ENCODE measurements around the gene PAX7.
"Not testable (repeated sequence)": the region's sequence is repeated elsewhere in the genome, so short reads cannot be mapped to it uniquely, and the experiment has no call there.

PAX7 gene

DNA sequence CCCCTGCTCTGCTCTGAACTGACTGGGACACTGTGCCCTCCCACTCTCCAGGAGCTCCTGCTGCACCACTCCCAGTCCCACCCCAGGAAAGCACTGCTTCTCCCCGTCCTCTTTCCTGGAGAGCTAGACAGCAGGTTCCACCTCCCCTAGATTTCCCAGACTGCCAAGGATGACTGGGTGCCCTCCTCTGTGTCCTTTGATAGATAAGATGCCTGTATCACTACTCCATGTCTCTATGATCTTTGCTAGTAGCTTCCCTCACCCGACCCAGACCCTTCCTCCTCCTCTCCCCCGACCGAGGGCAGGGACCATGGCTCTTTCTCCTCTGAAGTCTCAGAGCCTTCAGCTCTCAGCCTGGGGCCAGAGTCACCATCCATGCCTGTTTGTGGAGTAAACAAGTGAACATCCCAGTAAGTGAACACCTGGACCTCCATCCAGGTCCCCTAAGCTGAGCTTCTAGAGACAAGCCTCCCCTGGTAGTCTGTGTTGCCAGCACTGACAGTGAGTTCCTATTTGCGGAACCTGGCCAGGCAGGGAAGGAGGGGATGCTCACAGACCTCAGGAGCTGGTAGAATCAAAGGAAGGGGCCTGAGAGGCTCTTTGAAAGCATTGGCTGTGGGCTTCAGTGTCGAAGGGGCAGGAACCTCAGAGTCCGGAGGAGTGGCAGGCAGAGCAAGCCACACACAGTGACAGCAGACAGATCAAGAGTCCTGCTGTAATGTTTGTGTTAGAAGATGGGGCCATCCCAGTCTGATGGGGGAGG is 104.0 kb downstream of the PAX7 start:
- no peak for DNase-seq

- DNase-seq = no peak
Observed at GRCh38 chr1:18735224-18735997, 104.8 kb downstream of the PAX7 start.

DNA sequence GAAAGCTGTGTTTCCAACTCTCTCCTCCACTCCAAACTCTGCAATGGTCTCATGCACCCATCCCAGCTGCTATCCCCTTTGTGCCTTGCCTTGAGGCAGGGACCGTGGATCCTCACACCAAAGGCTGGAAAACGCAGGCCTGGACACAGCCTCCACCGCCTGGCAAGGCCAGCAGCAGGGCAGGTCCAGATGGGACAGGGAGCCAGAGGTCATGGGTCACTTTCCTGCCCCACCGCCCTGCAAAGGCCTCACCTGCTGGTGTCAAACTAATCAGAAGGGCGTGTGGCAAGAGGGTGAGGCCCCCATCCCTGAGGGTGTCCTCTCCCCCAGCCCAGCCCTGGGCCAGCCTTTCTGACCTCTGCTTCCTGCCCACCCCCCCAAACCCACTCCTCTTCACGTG is 106.3 kb downstream of the PAX7 start:
- DNase-seq = no peak

- no peak for DNase-seq
Observed at GRCh38 chr1:18738126-18738525, 107.5 kb downstream of the PAX7 start.

- no peak for DNase-seq
Observed at GRCh38 chr1:18738617-18739016, 108.0 kb downstream of the PAX7 start.

DNA sequence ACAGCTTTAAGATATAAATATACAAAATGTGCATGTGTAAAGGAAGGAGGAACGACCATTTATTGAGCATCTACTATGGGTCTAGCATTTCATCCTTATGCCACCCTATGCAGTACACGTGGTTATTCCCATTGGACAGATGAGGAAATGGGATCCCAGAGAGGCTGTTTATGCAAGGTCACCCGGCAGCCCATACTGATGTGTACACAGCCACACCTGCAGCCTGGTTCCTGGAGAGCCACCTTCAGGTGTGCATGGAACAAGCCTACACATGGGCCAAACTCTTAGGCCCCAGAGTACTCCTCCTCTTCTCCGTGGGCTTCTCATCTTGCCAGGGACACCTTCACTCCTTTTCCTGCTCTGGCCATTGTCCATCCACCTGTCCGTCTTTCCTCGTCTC is 108.8 kb downstream of the PAX7 start:
- DNase-seq = no peak

GRCh38 chr1:18739897-18740296 is 109.3 kb downstream of the PAX7 start:
- no peak for DNase-seq

- no peak for DNase-seq
Observed at GRCh38 chr1:18740617-18741016, 110.0 kb downstream of the PAX7 start.

GRCh38 chr1:18743233-18743632 is 112.6 kb downstream of the PAX7 start:
- DNase-seq = no peak

DNA sequence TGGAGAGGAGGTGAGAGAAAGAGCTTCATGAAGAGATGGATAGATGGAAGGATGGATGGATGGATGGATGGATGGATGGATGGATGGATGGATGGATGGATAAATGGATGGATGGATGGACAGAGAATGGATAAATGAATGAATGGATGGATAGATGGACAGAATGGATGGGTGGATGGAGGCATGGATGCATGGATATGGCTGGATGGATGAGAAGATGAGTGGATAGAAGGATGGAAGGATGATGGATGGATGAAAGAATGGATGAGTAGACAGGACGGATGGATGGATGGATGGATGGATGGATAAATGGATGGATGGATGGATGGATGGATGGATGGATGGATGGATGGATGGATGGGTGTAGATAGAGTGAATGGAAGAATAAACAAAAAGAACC is 113.7 kb downstream of the PAX7 start:
- DNase-seq = not testable (repeated sequence)

GRCh38 chr1:18746981-18747380 is 116.3 kb downstream of the PAX7 start:
- DNase-seq = no peak

DNA sequence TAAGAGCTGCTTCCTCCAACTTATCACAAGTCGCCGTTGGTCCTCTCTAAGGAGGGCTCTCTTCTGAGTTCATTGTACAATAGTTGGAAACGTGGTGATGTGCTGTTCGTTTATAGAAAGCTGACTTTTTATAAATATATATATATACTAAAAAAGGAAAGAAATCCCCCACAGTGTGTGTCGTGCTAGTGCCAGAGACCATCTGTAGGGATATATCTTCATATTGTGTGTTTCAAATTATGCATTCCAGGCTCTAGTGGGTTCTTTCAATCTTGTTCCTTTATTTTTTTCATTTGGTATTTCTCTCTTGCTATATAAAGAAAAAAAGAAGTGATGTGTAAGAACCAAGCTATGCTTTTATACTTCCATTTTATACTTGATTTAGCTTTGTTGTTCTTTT is 117.0 kb downstream of the PAX7 start:
- DNase-seq = no peak

DNA sequence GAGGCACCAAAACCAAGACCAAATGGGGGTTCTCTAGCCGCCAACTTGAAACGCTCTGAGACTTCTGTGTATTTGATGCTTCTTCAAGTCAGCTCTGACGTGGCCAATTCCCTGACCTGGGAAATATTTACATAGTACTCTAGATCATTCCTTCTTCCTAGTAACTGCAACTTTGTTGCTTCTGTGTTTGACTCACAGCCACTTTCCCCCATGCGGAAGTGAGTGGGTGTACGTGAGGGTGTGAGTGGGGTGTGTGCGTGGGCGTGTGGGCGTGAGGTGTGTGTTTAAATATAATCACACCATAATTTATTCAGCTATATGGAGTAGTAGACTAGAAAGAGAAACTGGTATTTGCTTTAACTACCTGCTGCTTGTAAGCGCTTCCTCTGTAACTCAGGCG is 117.8 kb downstream of the PAX7 start:
- DNase-seq = no peak

- DNase-seq = no peak
Observed at GRCh38 chr1:18749569-18749968, 118.9 kb downstream of the PAX7 start.

DNA sequence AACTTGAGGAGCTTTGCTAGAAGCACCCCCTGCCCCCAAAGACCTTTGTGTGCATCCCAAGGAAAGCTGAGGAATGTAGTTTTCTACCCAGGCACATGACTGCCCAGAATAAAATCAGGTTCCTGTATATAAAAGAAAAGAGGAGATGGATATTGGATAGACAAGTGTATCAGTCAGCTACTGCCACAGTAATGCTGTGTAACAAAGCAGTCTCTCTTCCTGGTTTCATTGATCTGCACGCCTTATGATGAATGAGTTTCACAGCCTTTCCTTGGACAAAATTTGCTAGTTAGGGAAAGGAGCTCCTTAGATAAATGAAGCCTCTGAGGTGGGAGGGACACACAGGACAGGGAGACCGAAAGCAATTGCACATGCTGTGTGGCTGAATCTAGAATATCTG is 120.0 kb downstream of the PAX7 start:
- no peak for DNase-seq

DNA sequence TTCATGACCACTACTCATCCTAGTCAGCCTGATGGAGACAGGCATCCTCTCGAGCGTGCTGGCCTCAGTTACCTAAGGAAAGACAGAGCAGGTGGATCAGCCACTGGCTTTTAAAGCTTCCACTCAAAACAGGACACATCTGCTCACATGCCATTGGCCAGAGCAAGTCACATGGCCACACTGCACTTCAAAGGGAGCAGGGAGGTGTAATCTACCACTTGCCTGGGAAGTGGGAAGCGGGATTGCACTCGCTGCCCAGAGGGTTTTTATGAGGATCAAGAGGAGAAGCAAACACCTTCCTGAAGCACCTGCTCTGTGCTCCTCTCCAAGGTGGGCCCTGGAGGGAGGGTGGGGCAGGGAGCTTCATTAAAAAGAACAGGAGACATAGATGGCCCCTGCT is 120.8 kb downstream of the PAX7 start:
- DNase-seq = no peak

DNA sequence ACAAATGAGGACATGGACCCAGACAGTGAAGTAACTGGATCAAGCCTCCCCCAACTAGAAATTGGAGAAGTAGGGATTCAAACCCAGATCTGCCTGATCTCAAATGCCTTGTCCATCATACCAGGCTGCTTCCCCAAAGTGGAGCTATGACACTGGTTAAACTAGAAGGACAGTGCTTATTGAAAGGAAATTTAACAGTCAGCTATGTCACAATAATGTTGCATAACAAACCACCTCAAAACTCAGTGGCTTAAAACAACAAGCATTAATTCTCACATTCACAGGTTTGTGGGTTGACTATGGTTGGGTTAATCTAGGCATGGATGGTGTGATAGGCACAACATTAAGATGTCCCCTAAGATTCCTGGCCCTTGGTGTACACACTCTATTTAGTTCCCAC is 121.8 kb downstream of the PAX7 start:
- DNase-seq = no peak

DNA sequence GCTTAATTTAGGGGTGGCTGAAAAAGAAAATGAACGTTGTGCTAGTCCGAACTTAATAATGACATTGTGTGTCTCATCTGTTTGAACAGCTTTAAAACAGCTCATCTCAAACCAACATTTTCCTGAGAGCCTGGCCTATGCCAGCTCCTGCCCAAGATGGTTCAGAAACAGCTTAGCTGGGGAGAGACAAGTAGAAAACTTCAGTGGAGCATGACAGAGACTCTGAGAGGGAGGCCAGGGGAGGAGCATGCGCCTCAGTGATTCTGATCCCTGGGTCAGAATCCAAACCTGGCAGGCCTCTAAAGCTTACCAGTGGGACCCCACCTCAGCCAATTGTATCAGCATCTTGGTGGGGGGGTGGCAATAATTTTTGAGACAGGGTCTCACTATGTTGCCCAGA is 129.5 kb downstream of the PAX7 start:
- DNase-seq = no peak

- DNase-seq = no peak
Observed at GRCh38 chr1:18761948-18762840, 131.5 kb downstream of the PAX7 start.

DNA sequence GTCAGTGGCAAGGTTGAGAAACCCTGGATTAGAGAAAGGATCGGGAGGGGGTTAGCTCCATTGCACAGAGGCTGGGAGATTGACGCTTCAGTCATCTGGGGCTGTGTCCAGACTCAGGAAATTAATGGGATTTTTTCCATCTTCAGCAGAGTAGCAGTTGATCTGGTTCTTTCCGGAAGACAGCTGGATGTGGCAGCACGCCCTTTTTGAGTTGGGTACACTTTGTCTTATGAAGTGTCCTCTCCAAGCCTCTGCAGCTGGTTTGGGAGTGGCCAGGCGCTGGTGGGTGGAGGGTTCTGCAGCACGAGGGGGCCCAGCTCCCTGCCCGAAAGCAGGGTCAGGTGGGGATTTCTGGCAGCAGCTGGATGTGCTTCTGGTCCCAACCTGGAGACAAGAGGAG is 133.7 kb downstream of the PAX7 start:
- no peak for DNase-seq

DNA sequence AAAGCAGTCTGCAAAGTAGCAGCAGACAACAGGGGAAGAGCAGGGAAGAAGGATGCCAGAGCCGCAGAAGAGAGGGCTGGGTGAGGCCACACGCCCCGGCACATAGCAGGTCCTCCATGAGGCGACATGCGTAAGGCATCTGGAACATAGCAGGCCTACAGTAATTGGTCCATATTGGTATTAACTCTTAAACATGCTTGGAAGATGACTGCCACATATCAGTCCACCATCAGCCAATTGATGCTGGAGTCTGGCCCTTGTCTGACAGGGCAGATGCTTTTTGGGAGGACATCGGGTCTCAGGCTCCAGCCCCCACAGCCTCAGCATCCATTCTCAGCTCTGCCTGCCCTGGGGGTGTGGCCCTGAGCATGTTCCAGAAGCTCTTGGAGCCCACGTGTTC is 135.1 kb downstream of the PAX7 start:
- no peak for DNase-seq

GRCh38 chr1:18766328-18766727 is 135.7 kb downstream of the PAX7 start:
- DNase-seq = no peak

DNA sequence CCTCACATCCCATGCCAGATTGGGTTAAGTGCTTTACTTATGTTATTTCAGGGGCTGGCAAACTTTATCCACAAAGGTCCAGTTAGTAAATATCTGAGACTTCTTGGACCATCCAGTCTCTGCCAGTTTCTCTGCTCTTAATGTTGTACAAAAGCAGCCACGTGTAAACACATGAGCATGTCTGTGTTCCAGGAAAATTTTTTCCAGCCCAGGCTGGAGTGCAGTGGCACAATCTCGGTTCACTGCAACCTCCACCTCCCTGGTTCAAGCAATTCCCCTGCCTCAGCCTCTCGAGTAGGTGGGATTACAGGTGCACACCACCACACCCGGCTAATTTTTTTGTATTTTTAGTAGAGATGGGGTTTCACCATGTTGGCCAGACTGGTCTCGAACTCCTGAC is 136.9 kb downstream of the PAX7 start:
- not testable (repeated sequence) for DNase-seq

GRCh38 chr1:18768086-18768485 is 137.4 kb downstream of the PAX7 start:
- no peak for DNase-seq
